Central memory CD8-positive, alpha-beta T cell (primary cell): ENCODE data around the gene HDAC9.

Source experiments
- ATAC-seq: fragments of 150-1000 bp; cut with Tn5 transposase; replicated peaks from 2 replicates; pipeline ENCODE4 v1.10.0; 2022; ENCODE audit warnings: mild to moderate bottlenecking, moderate FRiP score, moderate number of reproducible peaks; ENCODE audit not compliant: poor library complexity, severe bottlenecking; ENCODE audit errors: extremely low read depth
- DNase-seq, 2 donors: peaks; one replicate each; pipeline ENCODE4 v3.0.0; 2021; ENCODE audit warnings: low spot score in 2 of 2
- H3K27ac Mint-ChIP-seq: one replicate; pipeline ENCODE4 v1.8.0; 2022; ENCODE audit warnings: low read depth, mild to moderate bottlenecking, moderate library complexity, mixed read lengths
- H3K27me3 Mint-ChIP-seq: one replicate; pipeline ENCODE4 v1.8.0; 2022; ENCODE audit warnings: mixed read lengths
- H3K36me3 Mint-ChIP-seq: one replicate; pipeline ENCODE4 v1.8.0; 2022; ENCODE audit warnings: mild to moderate bottlenecking, moderate library complexity, mixed read lengths; ENCODE audit not compliant: insufficient read depth
- H3K4me1 Mint-ChIP-seq: one replicate; pipeline ENCODE4 v1.8.0; 2022; ENCODE audit warnings: mixed read lengths
- H3K4me3 Mint-ChIP-seq: one replicate; pipeline ENCODE4 v1.8.0; 2022; ENCODE audit warnings: mild to moderate bottlenecking, moderate library complexity, mixed read lengths
- H3K9me3 Mint-ChIP-seq: one replicate; pipeline ENCODE4 v1.8.0; 2022; ENCODE audit warnings: mixed read lengths

The HDAC9 gene

GRCh38 chr7:18760631-18761445 is 265.3 kb downstream of the HDAC9 start:
- ATAC-seq, result no peak

DNA sequence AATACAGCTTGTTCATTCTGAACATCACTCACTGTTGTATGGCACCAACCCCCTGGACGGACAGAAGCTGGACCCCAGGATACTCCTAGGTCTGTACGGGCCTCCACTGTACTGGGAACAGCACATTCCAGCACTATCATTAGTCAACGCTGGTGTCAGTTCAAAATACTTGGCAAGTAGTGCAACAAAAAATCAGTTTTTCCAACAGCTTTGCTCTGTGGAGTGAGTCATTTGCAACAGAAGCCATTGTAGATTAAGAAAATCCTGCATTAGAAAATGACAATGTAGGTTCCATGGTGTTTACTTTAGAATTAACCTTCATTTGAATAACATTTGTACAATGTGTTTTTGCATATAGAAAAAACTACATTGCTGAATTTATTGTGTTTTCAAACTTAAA is 266.6 kb downstream of the HDAC9 start:
- H3K36me3 Mint-ChIP-seq, result peaks cover 2% of the 10 kb centered on the region
- ATAC-seq, result no peak
- no peak for DNase-seq
- no peak overlapping the region for H3K4me3 Mint-ChIP-seq
- H3K4me1 Mint-ChIP-seq, result no peaks in the 10 kb centered on the region
- H3K9me3 Mint-ChIP-seq, result no peaks in the 10 kb centered on the region
- no peaks in the 10 kb centered on the region for H3K27me3 Mint-ChIP-seq
- H3K27ac Mint-ChIP-seq, result no peak overlapping the region

More at GRCh38 chr7:18760631-18761445, 265.3 kb downstream of the HDAC9 start:
- no peaks in the 10 kb centered on the region for H3K9me3 Mint-ChIP-seq
- no peaks in the 10 kb centered on the region for H3K27me3 Mint-ChIP-seq
- H3K27ac Mint-ChIP-seq, result no peak overlapping the region
- H3K4me3 Mint-ChIP-seq, result no peak overlapping the region
- H3K4me1 Mint-ChIP-seq, result no peaks in the 10 kb centered on the region
- no peak for DNase-seq
- peaks cover 2% of the 10 kb centered on the region for H3K36me3 Mint-ChIP-seq

DNA sequence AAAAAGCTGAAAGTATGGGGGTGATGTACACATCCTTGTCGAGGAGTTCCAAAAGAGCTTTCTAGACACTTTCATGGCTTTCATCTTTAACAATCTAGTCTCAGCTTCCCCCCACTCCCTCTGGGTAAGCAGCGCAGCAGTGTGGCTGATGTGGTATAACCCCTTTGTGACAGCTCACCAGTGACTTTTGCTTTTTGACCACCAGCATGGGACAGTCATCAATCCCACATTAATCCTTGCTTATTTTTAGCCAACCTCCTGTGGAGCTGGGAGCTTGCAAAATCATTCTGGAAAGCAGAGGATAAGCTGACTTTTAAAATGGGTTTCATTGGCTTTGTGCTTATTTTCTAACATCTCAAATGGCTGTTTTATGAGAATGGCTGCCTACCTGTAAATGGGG is 272.7 kb downstream of the HDAC9 start:
- Mint-ChIP-seq H3K9me3 (no peaks in the 10 kb centered on the region), H3K4me1 (no peaks in the 10 kb centered on the region), H3K4me3 (no peak overlapping the region), H3K27me3 (no peaks in the 10 kb centered on the region), H3K36me3 (no peaks in the 10 kb centered on the region), H3K27ac (no peak overlapping the region)
- DNase-seq (no peak), ATAC-seq (no peak)

- Mint-ChIP-seq H3K27me3 (no peaks in the 10 kb centered on the region), H3K9me3 (no peaks in the 10 kb centered on the region), H3K27ac (no peak overlapping the region), H3K36me3 (no peaks in the 10 kb centered on the region), H3K4me1 (no peaks in the 10 kb centered on the region), H3K4me3 (no peak overlapping the region)
- ATAC-seq (no peak), DNase-seq (no peak)
Measured at GRCh38 chr7:18770154-18770811, 274.7 kb downstream of the HDAC9 start.

- no peaks in the 10 kb centered on the region for H3K4me1 Mint-ChIP-seq
- no peaks in the 10 kb centered on the region for H3K36me3 Mint-ChIP-seq
- ATAC-seq (no peak), DNase-seq (no peak)
- H3K4me3 Mint-ChIP-seq, result no peak overlapping the region
- H3K27me3 Mint-ChIP-seq, result no peaks in the 10 kb centered on the region
- no peaks in the 10 kb centered on the region for H3K9me3 Mint-ChIP-seq
- no peak overlapping the region for H3K27ac Mint-ChIP-seq
Measured at GRCh38 chr7:18770822-18771221, 275.3 kb downstream of the HDAC9 start.

DNA sequence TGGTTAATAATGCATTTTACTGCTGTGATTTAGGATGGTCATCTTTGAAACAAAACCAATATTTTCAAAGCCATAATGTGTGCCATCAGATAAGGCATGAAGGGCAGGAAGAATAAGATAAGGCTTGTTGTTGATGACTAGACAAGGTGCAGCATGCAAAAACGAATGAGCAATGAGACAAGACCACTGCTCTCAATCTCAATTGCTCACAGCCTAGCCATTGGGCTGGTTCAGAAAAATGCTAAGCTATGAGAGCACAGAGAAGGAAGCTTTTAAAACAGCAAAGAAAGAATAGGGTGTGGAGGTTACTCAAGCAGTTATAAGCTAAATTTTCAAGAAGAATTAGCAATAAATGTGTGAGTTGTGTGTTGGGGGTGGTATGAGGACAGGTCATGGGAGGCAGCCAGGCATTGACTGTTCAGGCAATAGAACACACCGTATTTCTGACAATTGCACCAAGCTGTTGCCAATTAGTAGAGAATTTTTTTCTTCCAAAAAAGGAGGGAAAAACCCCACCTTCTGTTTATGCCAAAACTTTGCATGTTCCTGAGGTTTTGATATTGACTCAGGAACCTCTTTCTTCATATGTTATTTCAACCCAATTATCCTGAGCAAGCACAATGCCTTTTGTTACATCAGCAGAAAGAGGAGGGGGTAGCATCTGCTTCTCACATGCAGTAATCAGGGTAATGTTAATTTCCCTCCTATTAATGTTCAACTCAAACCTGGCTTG is 276.5 kb downstream of the HDAC9 start:
- no peak for ATAC-seq
- no peak overlapping the region for H3K27ac Mint-ChIP-seq
- H3K4me3 Mint-ChIP-seq, result no peak overlapping the region
- H3K36me3 Mint-ChIP-seq, result no peaks in the 10 kb centered on the region
- no peak for DNase-seq
- no peaks in the 10 kb centered on the region for H3K27me3 Mint-ChIP-seq
- H3K4me1 Mint-ChIP-seq, result no peaks in the 10 kb centered on the region
- no peaks in the 10 kb centered on the region for H3K9me3 Mint-ChIP-seq

DNA sequence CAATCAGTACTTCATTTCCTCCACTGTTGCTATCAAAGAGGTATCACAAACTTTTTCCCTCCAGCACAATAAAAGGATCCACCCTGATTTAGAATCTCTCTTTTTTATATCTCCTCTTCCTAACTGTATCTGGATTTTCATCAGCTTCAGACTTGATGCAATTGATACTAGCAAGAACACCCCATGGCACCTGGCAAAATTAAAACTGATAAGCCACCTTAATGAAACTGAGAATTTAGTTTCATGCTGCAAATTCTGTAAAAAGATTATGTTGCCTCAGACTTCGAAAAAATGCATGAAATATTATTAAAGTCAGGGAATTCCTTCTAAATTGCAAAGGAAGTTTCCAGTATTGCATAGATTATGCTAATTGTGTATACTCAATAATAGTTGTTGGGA is 277.0 kb downstream of the HDAC9 start:
- DNase-seq, result no peak
- no peaks in the 10 kb centered on the region for H3K4me1 Mint-ChIP-seq

DNA sequence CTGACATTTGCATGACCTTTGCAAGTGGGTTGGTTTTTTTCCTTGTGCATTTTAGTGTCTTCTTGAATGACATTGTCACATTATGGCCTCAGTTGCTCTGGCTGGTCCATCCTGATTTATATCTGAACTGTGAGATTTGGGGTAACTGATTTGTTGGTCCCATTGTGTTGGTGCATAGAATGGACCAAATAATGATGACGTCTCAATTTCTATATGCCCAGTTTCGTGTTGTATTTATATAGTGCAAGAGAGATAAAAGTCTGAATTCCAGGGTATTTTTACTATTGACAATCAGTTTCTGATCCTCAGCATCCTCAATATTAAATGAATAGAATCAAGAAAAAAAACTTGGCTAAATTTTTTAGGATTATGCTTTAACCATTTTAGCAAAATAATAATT is 281.8 kb downstream of the HDAC9 start:
- Mint-ChIP-seq H3K27me3 (no peaks in the 10 kb centered on the region), H3K9me3 (no peaks in the 10 kb centered on the region), H3K4me3 (no peak overlapping the region), H3K4me1 (no peaks in the 10 kb centered on the region), H3K27ac (no peak overlapping the region), H3K36me3 (no peaks in the 10 kb centered on the region)
- ATAC-seq, result no peak
- DNase-seq, result no peak

More for the DNA sequence above, 277.0 kb downstream of the HDAC9 start:
- H3K4me3 Mint-ChIP-seq, result no peak overlapping the region
- H3K9me3 Mint-ChIP-seq, result no peaks in the 10 kb centered on the region
- no peaks in the 10 kb centered on the region for H3K36me3 Mint-ChIP-seq
- H3K27ac Mint-ChIP-seq, result no peak overlapping the region
- no peaks in the 10 kb centered on the region for H3K27me3 Mint-ChIP-seq
- ATAC-seq, result no peak

DNA sequence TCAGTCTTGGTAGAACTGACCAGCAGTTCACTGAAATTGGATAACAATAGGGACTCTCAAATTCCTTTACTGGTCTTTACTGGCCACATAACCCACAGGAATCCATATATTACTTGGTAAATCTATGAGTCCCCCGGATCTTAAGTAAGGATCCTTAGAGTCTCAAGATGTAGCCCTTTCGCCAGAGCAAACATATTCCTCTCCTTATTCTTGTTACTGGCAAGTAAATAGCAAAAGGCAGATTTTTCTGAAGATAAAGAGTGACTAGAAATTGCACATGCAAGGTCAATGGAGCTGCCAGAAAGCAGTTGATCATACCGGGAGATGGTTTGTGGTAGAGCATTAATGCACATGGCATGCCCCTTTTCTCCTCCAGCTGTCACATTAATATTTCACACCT is 283.0 kb downstream of the HDAC9 start:
- no peak overlapping the region for H3K4me3 Mint-ChIP-seq
- no peak overlapping the region for H3K27ac Mint-ChIP-seq
- no peaks in the 10 kb centered on the region for H3K9me3 Mint-ChIP-seq
- H3K36me3 Mint-ChIP-seq, result no peaks in the 10 kb centered on the region
- no peaks in the 10 kb centered on the region for H3K27me3 Mint-ChIP-seq
- DNase-seq (no peak), ATAC-seq (no peak)
- no peaks in the 10 kb centered on the region for H3K4me1 Mint-ChIP-seq

GRCh38 chr7:18780266-18780665 is 284.7 kb downstream of the HDAC9 start:
- ATAC-seq (no peak), DNase-seq (no peak)
- H3K36me3 Mint-ChIP-seq, result no peaks in the 10 kb centered on the region
- no peaks in the 10 kb centered on the region for H3K27me3 Mint-ChIP-seq
- H3K27ac Mint-ChIP-seq, result no peak overlapping the region
- H3K9me3 Mint-ChIP-seq, result peaks cover 5% of the 10 kb centered on the region
- H3K4me3 Mint-ChIP-seq, result no peak overlapping the region
- H3K4me1 Mint-ChIP-seq, result no peaks in the 10 kb centered on the region

DNA sequence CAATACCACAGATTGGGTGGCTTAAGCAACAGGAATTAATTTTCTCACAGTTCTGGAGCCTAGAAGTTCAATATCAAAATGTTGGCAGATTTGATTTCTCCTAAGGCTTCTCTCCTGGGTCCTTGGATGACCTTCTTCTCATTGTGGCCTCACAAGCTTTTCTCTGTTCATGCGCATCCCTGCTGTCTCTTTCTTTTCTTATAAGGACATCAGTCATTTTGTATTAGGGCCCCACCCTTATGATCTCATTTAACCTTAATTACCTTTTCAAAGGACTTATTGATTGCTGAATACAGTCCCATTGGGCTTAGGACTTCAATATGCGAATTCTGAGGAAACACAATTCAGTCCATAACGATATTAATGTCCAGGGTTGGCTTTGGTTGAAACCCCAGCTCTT is 285.4 kb downstream of the HDAC9 start:
- ATAC-seq (no peak), DNase-seq (no peak)
- Mint-ChIP-seq H3K4me3 (no peak overlapping the region), H3K27me3 (no peaks in the 10 kb centered on the region), H3K36me3 (no peaks in the 10 kb centered on the region), H3K9me3 (peaks cover 5% of the 10 kb centered on the region), H3K4me1 (no peaks in the 10 kb centered on the region), H3K27ac (no peak overlapping the region)

DNA sequence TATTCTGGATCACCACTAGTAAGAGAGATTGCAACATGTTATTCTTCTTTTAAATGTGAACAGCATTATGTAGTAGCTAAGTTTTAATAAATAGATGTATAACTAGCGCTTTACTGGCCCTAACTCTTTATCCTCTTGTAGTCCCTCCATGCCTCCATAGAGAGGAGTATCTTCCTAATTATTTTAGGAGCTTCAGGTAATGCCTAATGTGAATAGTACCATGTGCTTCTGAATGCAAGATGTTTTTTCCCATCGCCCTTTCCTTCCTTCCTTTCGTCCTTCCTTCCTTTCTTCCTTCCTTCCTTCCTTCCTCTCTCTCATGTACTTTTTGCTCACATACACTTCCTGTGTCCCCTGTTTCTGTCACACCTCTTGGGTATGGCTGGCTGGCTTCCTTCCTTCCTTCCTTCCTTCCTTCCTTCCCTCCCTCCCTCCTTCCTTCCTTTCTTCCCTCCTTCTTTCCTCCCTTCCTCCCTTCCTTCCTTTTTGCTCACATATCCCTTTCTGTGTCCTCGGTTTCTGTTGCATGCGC is 290.7 kb downstream of the HDAC9 start:
- Mint-ChIP-seq H3K36me3 (no peaks in the 10 kb centered on the region), H3K4me1 (no peaks in the 10 kb centered on the region), H3K27ac (no peak overlapping the region), H3K4me3 (no peak overlapping the region), H3K9me3 (peaks cover 19% of the 10 kb centered on the region), H3K27me3 (no peaks in the 10 kb centered on the region)
- DNase-seq (no peak), ATAC-seq (no peak)
